H1 (cell line): ENCODE measurements around the gene TNF.

Experiments used
- BRCA1 ChIP-seq: IDR thresholded peaks from 2 replicates; pipeline ENCODE4 v1.6.1; 2012; ENCODE audit warnings: low read depth, low read length, improper control_type of control experiment
- HDAC6 ChIP-seq: IDR thresholded peaks from one replicate; pipeline ENCODE4 v1.7.1; 2012; ENCODE audit warnings: low read depth, mild to moderate bottlenecking, inconsistent platforms, low read length, moderate library complexity
- MAFK ChIP-seq: IDR thresholded peaks from 2 replicates; pipeline ENCODE4 v1.6.1; 2012; ENCODE audit warnings: low read depth, mild to moderate bottlenecking, improper control_type of control experiment, low read length
- POLR2AphosphoS5 ChIP-seq: IDR thresholded peaks from 2 replicates; pipeline ENCODE4 v1.6.1; 2011; ENCODE audit warnings: low read depth, low read length
- TAF1 ChIP-seq: IDR thresholded peaks from 2 replicates; pipeline ENCODE4 v1.6.1; 2011; ENCODE audit warnings: mild to moderate bottlenecking, low read depth, low read length
- YY1 ChIP-seq: IDR thresholded peaks from 2 replicates; pipeline ENCODE4 v1.6.1; 2011; ENCODE audit warnings: low read depth, mild to moderate bottlenecking, low read length
- TF ChIP-seq, protein P1 (sequence below), 3 experiments: IDR thresholded peaks; 1 replicate in 2 of 3; 2 replicates in 1 of 3; pipeline versions ENCODE4 v1.5.1 to v1.6.1; 2011; ENCODE audit warnings: low read length in 3 of 3, mild to moderate bottlenecking in 3 of 3, inconsistent platforms in 2 of 3, low read depth in 1 of 3, moderate library complexity in 1 of 3; ENCODE audit not compliant: insufficient read depth in 1 of 3; ENCODE audit errors: control extremely low read depth in 1 of 3
- TF ChIP-seq, protein P2 (sequence below): IDR thresholded peaks from 2 replicates; pipeline ENCODE4 v1.6.1; 2011; ENCODE audit warnings: low read depth, mild to moderate bottlenecking, low read length; ENCODE audit not compliant: insufficient read depth

DNA sequence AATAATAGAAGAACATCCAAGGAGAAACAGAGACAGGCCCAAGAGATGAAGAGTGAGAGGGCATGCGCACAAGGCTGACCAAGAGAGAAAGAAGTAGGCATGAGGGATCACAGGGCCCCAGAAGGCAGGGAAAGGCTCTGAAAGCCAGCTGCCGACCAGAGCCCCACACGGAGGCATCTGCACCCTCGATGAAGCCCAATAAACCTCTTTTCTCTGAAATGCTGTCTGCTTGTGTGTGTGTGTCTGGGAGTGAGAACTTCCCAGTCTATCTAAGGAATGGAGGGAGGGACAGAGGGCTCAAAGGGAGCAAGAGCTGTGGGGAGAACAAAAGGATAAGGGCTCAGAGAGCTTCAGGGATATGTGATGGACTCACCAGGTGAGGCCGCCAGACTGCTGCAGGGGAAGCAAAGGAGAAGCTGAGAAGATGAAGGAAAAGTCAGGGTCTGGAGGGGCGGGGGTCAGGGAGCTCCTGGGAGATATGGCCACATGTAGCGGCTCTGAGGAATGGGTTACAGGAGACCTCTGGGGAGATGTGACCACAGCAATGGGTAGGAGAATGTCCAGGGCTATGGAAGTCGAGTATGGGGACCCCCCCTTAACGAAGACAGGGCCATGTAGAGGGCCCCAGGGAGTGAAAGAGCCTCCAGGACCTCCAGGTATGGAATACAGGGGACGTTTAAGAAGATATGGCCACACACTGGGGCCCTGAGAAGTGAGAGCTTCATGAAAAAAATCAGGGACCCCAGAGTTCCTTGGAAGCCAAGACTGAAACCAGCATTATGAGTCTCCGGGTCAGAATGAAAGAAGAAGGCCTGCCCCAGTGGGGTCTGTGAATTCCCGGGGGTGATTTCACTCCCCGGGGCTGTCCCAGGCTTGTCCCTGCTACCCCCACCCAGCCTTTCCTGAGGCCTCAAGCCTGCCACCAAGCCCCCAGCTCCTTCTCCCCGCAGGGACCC, 981 bp upstream of the TNF start:
- TF ChIP-seq TAF1, result no peak
- no peak for TF ChIP-seq POLR2AphosphoS5
- TF ChIP-seq YY1, result no peak
- TF ChIP-seq, protein P1, sequence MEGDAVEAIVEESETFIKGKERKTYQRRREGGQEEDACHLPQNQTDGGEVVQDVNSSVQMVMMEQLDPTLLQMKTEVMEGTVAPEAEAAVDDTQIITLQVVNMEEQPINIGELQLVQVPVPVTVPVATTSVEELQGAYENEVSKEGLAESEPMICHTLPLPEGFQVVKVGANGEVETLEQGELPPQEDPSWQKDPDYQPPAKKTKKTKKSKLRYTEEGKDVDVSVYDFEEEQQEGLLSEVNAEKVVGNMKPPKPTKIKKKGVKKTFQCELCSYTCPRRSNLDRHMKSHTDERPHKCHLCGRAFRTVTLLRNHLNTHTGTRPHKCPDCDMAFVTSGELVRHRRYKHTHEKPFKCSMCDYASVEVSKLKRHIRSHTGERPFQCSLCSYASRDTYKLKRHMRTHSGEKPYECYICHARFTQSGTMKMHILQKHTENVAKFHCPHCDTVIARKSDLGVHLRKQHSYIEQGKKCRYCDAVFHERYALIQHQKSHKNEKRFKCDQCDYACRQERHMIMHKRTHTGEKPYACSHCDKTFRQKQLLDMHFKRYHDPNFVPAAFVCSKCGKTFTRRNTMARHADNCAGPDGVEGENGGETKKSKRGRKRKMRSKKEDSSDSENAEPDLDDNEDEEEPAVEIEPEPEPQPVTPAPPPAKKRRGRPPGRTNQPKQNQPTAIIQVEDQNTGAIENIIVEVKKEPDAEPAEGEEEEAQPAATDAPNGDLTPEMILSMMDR (IDR thresholded peaks at IDR 0.05; ENCODE audit: control extremely low read depth in 1 of 3, insufficient read depth in 1 of 3, low read depth in 1 of 3, low read length in 3 of 3), result peak in 2 of 3 experiments; percentile 25 to 34; a peak in 2 of 4 replicates
- no peak for TF ChIP-seq BRCA1
- no peak for TF ChIP-seq HDAC6
- TF ChIP-seq, protein P2, sequence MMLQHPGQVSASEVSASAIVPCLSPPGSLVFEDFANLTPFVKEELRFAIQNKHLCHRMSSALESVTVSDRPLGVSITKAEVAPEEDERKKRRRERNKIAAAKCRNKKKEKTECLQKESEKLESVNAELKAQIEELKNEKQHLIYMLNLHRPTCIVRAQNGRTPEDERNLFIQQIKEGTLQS, result no peak
- TF ChIP-seq MAFK, result no peak
